Endodermal cell (in vitro differentiated cells): ENCODE measurements around the gene NSUN2. TPM values are rescaled to one million over a fixed set of nuclear protein-coding genes. Genes with fewer than 3 reads are reported as not detected.

Experiments
- DNase-seq: peaks from one replicate; pipeline ENCODE4 v3.0.0-alpha.2; 2017
- H3K27ac ChIP-seq: 2 replicates; pipeline ENCODE4 v1.5.1; 2013; ENCODE audit warnings: mild to moderate bottlenecking, low read depth, low read length, moderate library complexity
- H3K27me3 ChIP-seq: 2 replicates; pipeline ENCODE4 v1.6.1; 2013; ENCODE audit warnings: mild to moderate bottlenecking, low read length, moderate library complexity; ENCODE audit not compliant: insufficient read depth, control insufficient read depth, poor library complexity, severe bottlenecking
- H3K36me3 ChIP-seq: 2 replicates; pipeline ENCODE4 v1.7.0; 2013; ENCODE audit warnings: mild to moderate bottlenecking, low read length, moderate library complexity; ENCODE audit not compliant: control insufficient read depth, insufficient read depth
- H3K4me1 ChIP-seq: one replicate; pipeline ENCODE4 v1.7.0; 2013; ENCODE audit warnings: low read length; ENCODE audit not compliant: control insufficient read depth, insufficient read depth
- H3K4me3 ChIP-seq: 2 replicates; pipeline ENCODE4 v1.5.1; 2013; ENCODE audit warnings: mild to moderate bottlenecking, low read length, moderate library complexity
- H3K9ac ChIP-seq: 2 replicates; pipeline ENCODE4 v1.6.1; 2013; ENCODE audit warnings: mild to moderate bottlenecking, low read length, moderate library complexity; ENCODE audit not compliant: poor library complexity, severe bottlenecking; ENCODE audit errors: extremely low read depth
- H3K9me3 ChIP-seq: 2 replicates; pipeline ENCODE4 v1.6.1; 2013; ENCODE audit warnings: mild to moderate bottlenecking, low read length, moderate library complexity; ENCODE audit not compliant: control insufficient read depth
- H3K27ac Mint-ChIP-seq: 2 replicates; pipeline ENCODE4 v1.8.0; 2020; ENCODE audit warnings: mixed read lengths
- H3K27me3 Mint-ChIP-seq: 2 replicates; pipeline ENCODE4 v1.8.0; 2021; ENCODE audit warnings: mild to moderate bottlenecking, mixed read lengths; ENCODE audit not compliant: insufficient read depth
- H3K36me3 Mint-ChIP-seq: 2 replicates; pipeline ENCODE4 v1.8.0; 2020; ENCODE audit warnings: low read depth, mixed read lengths
- H3K4me1 Mint-ChIP-seq: 2 replicates; pipeline ENCODE4 v1.8.0; 2020; ENCODE audit warnings: mixed read lengths
- H3K4me3 Mint-ChIP-seq: 2 replicates; pipeline ENCODE4 v1.8.0; 2020; ENCODE audit warnings: mild to moderate bottlenecking, moderate library complexity, mixed read lengths
- H3K9me3 Mint-ChIP-seq: 2 replicates; pipeline ENCODE4 v1.8.0; 2020; ENCODE audit warnings: mild to moderate bottlenecking, mixed read lengths
- WGBS, 2 experiments: methylation state at CpG; one replicate each; pipeline versions ENCODE4 v1.1.5 to v1.1.7; 2013; ENCODE audit warnings: missing lambda C conversion rate in 2 of 2, mixed read lengths in 1 of 2; ENCODE audit not compliant: insufficient coverage in 1 of 2, insufficient read length in 1 of 2; 5-methylcytosine and 5-hydroxymethylcytosine counted together
- total RNA-seq, 2 donors: library from RNA; stranded (reverse); fragmentation: NEBNext Ultra II Directional in 1 of 2; extraction: Animal tissue kit (Norgen Biotek cat#: 25700) in 1 of 2; gene quantifications; 2 replicates in 1 of 2; 3 replicates in 1 of 2; pipeline ENCODE4 v1.2.1, GENCODE V29; 2021
- TF ChIP-seq, protein P1 (sequence below): fragments of 200-600 bp; sonication (generic); conservative IDR thresholded peaks from 2 replicates; pipeline ENCODE4 v1.5.0; 2021; ENCODE audit warnings: antibody characterized with exemption, mild to moderate bottlenecking

The NSUN2 gene
- total RNA-seq, 2 donors from 2014 or later, result 71.8 to 90.8 TPM

- Histone ChIP-seq H3K4me3 (no peak overlapping the region), H3K4me1 (no peaks in the 10 kb centered on the region), H3K9me3 (no peaks in the 10 kb centered on the region), H3K27ac (no peak overlapping the region), H3K36me3 (no peaks in the 10 kb centered on the region), H3K27me3 (no peaks in the 10 kb centered on the region), H3K9ac (no peak overlapping the region)
- 85 to 89% methylated on average over 1 to 6 of the region's 6 CpGs for WGBS, 2 experiments
- H3K36me3 Mint-ChIP-seq, result no peaks in the 10 kb centered on the region
- peaks cover 11% of the 10 kb centered on the region for H3K27me3 Mint-ChIP-seq
- H3K4me3 Mint-ChIP-seq, result no peak overlapping the region
- no peak overlapping the region for H3K27ac Mint-ChIP-seq
- H3K4me1 Mint-ChIP-seq, result no peaks in the 10 kb centered on the region
- TF ChIP-seq, protein P1, sequence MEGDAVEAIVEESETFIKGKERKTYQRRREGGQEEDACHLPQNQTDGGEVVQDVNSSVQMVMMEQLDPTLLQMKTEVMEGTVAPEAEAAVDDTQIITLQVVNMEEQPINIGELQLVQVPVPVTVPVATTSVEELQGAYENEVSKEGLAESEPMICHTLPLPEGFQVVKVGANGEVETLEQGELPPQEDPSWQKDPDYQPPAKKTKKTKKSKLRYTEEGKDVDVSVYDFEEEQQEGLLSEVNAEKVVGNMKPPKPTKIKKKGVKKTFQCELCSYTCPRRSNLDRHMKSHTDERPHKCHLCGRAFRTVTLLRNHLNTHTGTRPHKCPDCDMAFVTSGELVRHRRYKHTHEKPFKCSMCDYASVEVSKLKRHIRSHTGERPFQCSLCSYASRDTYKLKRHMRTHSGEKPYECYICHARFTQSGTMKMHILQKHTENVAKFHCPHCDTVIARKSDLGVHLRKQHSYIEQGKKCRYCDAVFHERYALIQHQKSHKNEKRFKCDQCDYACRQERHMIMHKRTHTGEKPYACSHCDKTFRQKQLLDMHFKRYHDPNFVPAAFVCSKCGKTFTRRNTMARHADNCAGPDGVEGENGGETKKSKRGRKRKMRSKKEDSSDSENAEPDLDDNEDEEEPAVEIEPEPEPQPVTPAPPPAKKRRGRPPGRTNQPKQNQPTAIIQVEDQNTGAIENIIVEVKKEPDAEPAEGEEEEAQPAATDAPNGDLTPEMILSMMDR, result no peak
- H3K9me3 Mint-ChIP-seq, result peaks cover 23% of the 10 kb centered on the region
- DNase-seq, result no peak
Observed at GRCh38 chr5:6557807-6558575, 74.9 kb downstream of the NSUN2 start.

DNA sequence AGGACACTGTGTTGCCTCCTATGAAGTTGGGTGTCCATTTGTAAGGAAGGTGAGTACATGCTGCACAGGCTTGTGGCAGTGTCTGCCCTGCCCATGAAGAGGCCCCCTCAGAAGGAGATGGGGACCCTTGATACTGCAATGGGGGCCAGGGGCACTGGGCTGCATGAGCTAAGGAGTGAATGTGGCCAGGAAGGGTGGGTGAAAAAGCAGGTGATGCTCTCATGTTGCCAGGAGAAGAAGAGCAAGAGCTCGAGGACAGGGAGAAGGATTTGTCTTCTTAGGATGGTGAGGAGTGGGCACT is 76.1 kb downstream of the NSUN2 start:
- Mint-ChIP-seq H3K4me1 (no peaks in the 10 kb centered on the region), H3K27ac (no peak overlapping the region), H3K4me3 (no peak overlapping the region), H3K9me3 (peaks cover 23% of the 10 kb centered on the region), H3K27me3 (peaks cover 11% of the 10 kb centered on the region), H3K36me3 (no peaks in the 10 kb centered on the region)
- H3K4me1 ChIP-seq, result no peaks in the 10 kb centered on the region
- no peaks in the 10 kb centered on the region for H3K27me3 ChIP-seq
- 76 to 78% methylated on average over 1 of the region's 1 CpG for WGBS, 2 experiments
- DNase-seq, result no peak
- H3K36me3 ChIP-seq, result no peaks in the 10 kb centered on the region
- no peak overlapping the region for H3K27ac ChIP-seq
- no peak overlapping the region for H3K4me3 ChIP-seq
- TF ChIP-seq, protein P1, result no peak
- no peak overlapping the region for H3K9ac ChIP-seq
- H3K9me3 ChIP-seq, result no peaks in the 10 kb centered on the region

DNA sequence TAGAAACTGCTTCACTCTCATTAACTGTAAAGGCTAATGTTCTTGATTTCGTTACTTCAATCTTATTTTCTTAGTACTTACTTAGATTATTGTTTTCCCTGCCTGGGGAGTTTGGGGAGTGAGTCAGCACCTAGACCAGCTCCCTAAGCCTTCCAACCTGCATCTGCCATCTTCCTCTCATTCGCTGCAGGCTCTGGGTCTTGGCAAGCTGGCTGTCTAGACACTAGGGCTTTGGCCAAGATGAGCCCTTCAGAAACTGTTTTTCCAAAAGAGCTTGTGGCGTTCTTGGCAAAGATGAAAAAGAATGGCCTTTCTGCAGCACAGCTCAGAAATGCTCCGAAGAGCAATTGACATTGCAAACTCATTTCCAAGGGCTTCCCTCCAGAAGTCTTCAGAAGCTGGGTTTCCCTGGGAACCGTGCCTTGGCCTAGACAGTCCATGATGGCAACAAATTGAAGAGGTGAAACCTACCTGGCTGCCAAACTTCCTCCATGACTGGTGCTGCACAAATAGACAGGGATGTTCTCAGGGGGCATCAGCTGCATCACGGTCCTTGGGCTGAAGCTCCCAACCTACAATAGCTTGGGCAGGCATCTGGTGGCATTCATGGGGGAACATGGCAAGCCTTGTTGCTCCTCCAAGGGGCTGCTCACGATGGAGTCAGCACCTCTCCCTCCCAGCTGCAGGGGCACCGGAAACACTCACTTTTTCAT is 76.6 kb downstream of the NSUN2 start:
- Mint-ChIP-seq H3K4me3 (no peak overlapping the region), H3K27me3 (peaks cover 8% of the 10 kb centered on the region), H3K36me3 (no peaks in the 10 kb centered on the region), H3K4me1 (no peaks in the 10 kb centered on the region), H3K9me3 (peaks cover 22% of the 10 kb centered on the region), H3K27ac (no peak overlapping the region)
- Histone ChIP-seq H3K4me3 (no peak overlapping the region), H3K9me3 (no peaks in the 10 kb centered on the region), H3K4me1 (no peaks in the 10 kb centered on the region), H3K27ac (no peak overlapping the region), H3K36me3 (no peaks in the 10 kb centered on the region), H3K9ac (no peak overlapping the region), H3K27me3 (no peaks in the 10 kb centered on the region)
- 88 to 89% methylated on average over 6 to 8 of the region's 8 CpGs for WGBS, 2 experiments
- DNase-seq, result no peak
- TF ChIP-seq, protein P1, result no peak
